GM13976 (cell line): ENCODE results near the gene GGACT.

Experiments
- DNase-seq: peaks from one replicate; pipeline ENCODE4 v3.0.0; 2012; ENCODE audit warnings: low spot score
- CTCF ChIP-seq: IDR thresholded peaks from 2 replicates; pipeline ENCODE4 v1.5.1; 2012; ENCODE audit warnings: borderline replicate concordance, mild to moderate bottlenecking; ENCODE audit not compliant: insufficient read depth; ENCODE audit errors: extremely low read depth, missing control alignments, control extremely low read depth
- in situ Hi-C: fragments of 300-500 bp; cut with MboI; formaldehyde crosslinking; loops from one replicate; pipeline ENCODE4 v1.12.0; 2022; ENCODE audit warnings: low sequenced_read_pairs, mixed read lengths, inconsistent platforms; ENCODE audit not compliant: unreplicated experiment

GGACT gene

GRCh38 chr13:100506600-100507422, 81.8 kb downstream of the GGACT start:
- in situ Hi-C loops: loop anchor here (25.0 kb wide), 1 partner anchor 595 kb away; no protein-coding TSS in a partner anchor
- no peak for TF ChIP-seq CTCF
- no peak for DNase-seq

GRCh38 chr13:100506154-100506553, 82.4 kb downstream of the GGACT start:
- no peak for TF ChIP-seq CTCF
- in situ Hi-C loops: loop anchor here (25.0 kb wide), 1 partner anchor 594 kb away; no protein-coding TSS in a partner anchor
- peak; percentile 74 for DNase-seq

GRCh38 chr13:100503622-100504021, 85.0 kb downstream of the GGACT start:
- DNase-seq: no peak
- in situ Hi-C loops: loop anchor here (25.0 kb wide), 1 partner anchor 591 kb away; no protein-coding TSS in a partner anchor
- TF ChIP-seq CTCF: no peak

- no peak for DNase-seq
- in situ Hi-C loops: loop anchor here (25.0 kb wide), 1 partner anchor 590 kb away; no protein-coding TSS in a partner anchor
- no peak for TF ChIP-seq CTCF
These were observed 86.1 kb downstream of the GGACT start for GRCh38 chr13:100502446-100502845.

GRCh38 chr13:100497389-100497788, 91.2 kb downstream of the GGACT start:
- no peak for TF ChIP-seq CTCF
- in situ Hi-C loops: no loop called here

GRCh38 chr13:100495455-100495854, 93.1 kb downstream of the GGACT start:
- no peak for DNase-seq
- in situ Hi-C loops: no loop called here
- TF ChIP-seq CTCF: no peak

More at GRCh38 chr13:100497389-100497788, 91.2 kb downstream of the GGACT start:
- no peak for DNase-seq
